Neuronal stem cell (in vitro differentiated cells): ENCODE measurements around the gene S100Z.

Source experiments
- DNase-seq: peaks from one replicate; pipeline ENCODE4 v3.0.0-alpha.2; 2013; ENCODE audit warnings: low spot score
- H2AFZ ChIP-seq: one replicate; pipeline ENCODE4 v1.6.1; 2013; ENCODE audit warnings: mild to moderate bottlenecking, low read length, inconsistent platforms
- H2AK5ac ChIP-seq: 2 replicates; pipeline ENCODE4 v1.6.1; 2013; ENCODE audit warnings: low read depth, mild to moderate bottlenecking, inconsistent platforms, low read length, moderate library complexity, mixed read lengths
- H2BK120ac ChIP-seq: 2 replicates; pipeline ENCODE4 v1.6.1; 2013; ENCODE audit warnings: low read depth, mild to moderate bottlenecking, inconsistent platforms, low read length, moderate library complexity, mixed read lengths
- H2BK12ac ChIP-seq: one replicate; pipeline ENCODE4 v1.6.1; 2013; ENCODE audit warnings: low read length, inconsistent platforms
- H2BK15ac ChIP-seq: 2 replicates; pipeline ENCODE4 v1.6.1; 2013; ENCODE audit warnings: mild to moderate bottlenecking, low read length, inconsistent platforms, mixed read lengths
- H2BK5ac ChIP-seq: one replicate; pipeline ENCODE4 v1.6.1; 2013; ENCODE audit warnings: inconsistent platforms, mild to moderate bottlenecking, low read length, moderate library complexity
- H3K14ac ChIP-seq: one replicate; pipeline ENCODE4 v1.6.1; 2013; ENCODE audit warnings: low read length, inconsistent platforms
- H3K18ac ChIP-seq: 2 replicates; pipeline ENCODE4 v1.6.1; 2013; ENCODE audit warnings: low read length, inconsistent platforms
- H3K23ac ChIP-seq: 2 replicates; pipeline ENCODE4 v1.6.1; 2013; ENCODE audit warnings: low read depth, mild to moderate bottlenecking, mixed read lengths, low read length, inconsistent platforms; ENCODE audit not compliant: poor library complexity
- H3K27ac ChIP-seq: replicated peaks from 3 replicates; pipeline ENCODE4 v1.5.1; 2013; ENCODE audit warnings: low read length, inconsistent platforms
- H3K27me3 ChIP-seq, 3 experiments: 2 replicates each; pipeline ENCODE4 v1.6.1; 2013; ENCODE audit warnings: low read length in 3 of 3, mild to moderate bottlenecking in 2 of 3, inconsistent platforms in 1 of 3, low read depth in 1 of 3, mixed read lengths in 1 of 3, moderate library complexity in 1 of 3; ENCODE audit not compliant: control insufficient read depth in 3 of 3, insufficient read depth in 3 of 3
- H3K36me3 ChIP-seq, 2 donors: replicated peaks in 1 of 2; 2 replicates each; pipeline ENCODE4 v1.6.1; 2013; ENCODE audit warnings: low read length in 2 of 2; ENCODE audit not compliant: control insufficient read depth in 2 of 2, insufficient read depth in 2 of 2
- H3K4ac ChIP-seq: 2 replicates; pipeline ENCODE4 v1.6.1; 2013; ENCODE audit warnings: inconsistent platforms, mild to moderate bottlenecking, low read length, moderate library complexity
- H3K4me1 ChIP-seq, 2 donors: 1 replicate in 1 of 2; 2 replicates in 1 of 2; pipeline ENCODE4 v1.6.1; 2013; ENCODE audit warnings: low read length in 2 of 2, low read depth in 1 of 2; ENCODE audit not compliant: control insufficient read depth in 2 of 2, insufficient read depth in 1 of 2
- H3K4me2 ChIP-seq: one replicate; pipeline ENCODE4 v1.6.1; 2013; ENCODE audit warnings: mild to moderate bottlenecking, low read length, inconsistent platforms; ENCODE audit not compliant: insufficient read depth, poor library complexity, severe bottlenecking
- H3K4me3 ChIP-seq, 2 donors: 2 replicates each; pipeline ENCODE4 v1.5.1; 2013; ENCODE audit warnings: low read length in 2 of 2, mild to moderate bottlenecking in 2 of 2, inconsistent platforms in 1 of 2, moderate library complexity in 1 of 2
- H3K79me1 ChIP-seq: one replicate; pipeline ENCODE4 v1.6.1; 2013; ENCODE audit warnings: low read depth, mild to moderate bottlenecking, inconsistent platforms, low read length, moderate library complexity
- H3K9ac ChIP-seq: one replicate; pipeline ENCODE4 v1.6.1; 2013; ENCODE audit warnings: mild to moderate bottlenecking, low read depth, low read length, inconsistent platforms; ENCODE audit not compliant: poor library complexity
- H3K9me3 ChIP-seq, 2 donors: replicated peaks in 1 of 2; 2 replicates each; pipeline versions ENCODE3 to v1.6.1; 2013; ENCODE audit warnings: low read length in 2 of 2, mild to moderate bottlenecking in 2 of 2, inconsistent platforms in 1 of 2, low read depth in 1 of 2, mixed read lengths in 1 of 2, moderate library complexity in 1 of 2; ENCODE audit not compliant: control insufficient read depth in 2 of 2, insufficient read depth in 1 of 2
- H4K8ac ChIP-seq: one replicate; pipeline ENCODE4 v1.6.1; 2013; ENCODE audit warnings: low read depth, mild to moderate bottlenecking, inconsistent platforms, low read length, moderate library complexity
- H4K91ac ChIP-seq: one replicate; pipeline ENCODE4 v1.6.1; 2013; ENCODE audit warnings: low read length, low read depth, mild to moderate bottlenecking, inconsistent platforms; ENCODE audit not compliant: poor library complexity
- WGBS, 2 donors: extraction: QIAGEN DNeasy Blood & Tissue Kit; methylation state at CpG; one replicate each; pipeline ENCODE4 v1.1.7; 2013; ENCODE audit warnings: missing lambda C conversion rate in 2 of 2, mixed read lengths in 1 of 2; ENCODE audit not compliant: insufficient read length in 2 of 2, insufficient replicate concordance in 1 of 2; ENCODE audit errors: extremely low coverage in 2 of 2; 5-methylcytosine and 5-hydroxymethylcytosine counted together

The S100Z gene

GRCh38 chr5:76952795-76953536, 103.2 kb downstream of the S100Z start, which contains the start of gene CRHBP:
Gene CRHBP, plus strand, starts transcription at chr5:76953045. Its CDS starts 90 bp downstream, at chr5:76953135.
- Histone ChIP-seq H3K18ac (peak within 1 kb of the TSS; percentile 51), H2AFZ (peak within 1 kb of the TSS; percentile 88), H3K36me3 (no peaks in the 10 kb centered on the region), H3K79me1 (no peaks in the 10 kb centered on the region), H3K14ac (no peak within 1 kb of the TSS), H3K27ac (no peak within 1 kb of the TSS), H2BK5ac (peak within 1 kb of the TSS; percentile 31), H4K8ac (no peak within 1 kb of the TSS), H2BK15ac (no peak within 1 kb of the TSS), H3K4me2 (peak within 1 kb of the TSS; percentile 91), H2BK12ac (no peak within 1 kb of the TSS), H3K23ac (peak within 1 kb of the TSS; percentile 34), H3K4me1 (peaks cover 0 to 7% of the 10 kb centered on the region in 2 donors), H2BK120ac (no peak within 1 kb of the TSS), H3K27me3 (peaks cover 12 to 76% (median 43%) of the 10 kb centered on the region in 3 experiments), H3K9me3 (no peaks in the 10 kb centered on the region), H2AK5ac (no peak within 1 kb of the TSS), H3K9ac (peak within 1 kb of the TSS; percentile 78), H3K4me3 (peak within 1 kb of the TSS; percentile 24 to 76), H3K4ac (no peak within 1 kb of the TSS), H4K91ac (no peak within 1 kb of the TSS)
- DNase-seq, result no peak
- WGBS, 2 donors, result no CpG with 5 or more reads among the region's 23 CpGs

- Histone ChIP-seq H3K23ac (peak overlapping the region; percentile 94), H2BK120ac (peak overlapping the region; percentile 37), H3K27me3 (peaks cover 12 to 77% (median 43%) of the 10 kb centered on the region in 3 experiments)
Measured at GRCh38 chr5:76953551-76954382, 104.0 kb downstream of the S100Z start.

DNA sequence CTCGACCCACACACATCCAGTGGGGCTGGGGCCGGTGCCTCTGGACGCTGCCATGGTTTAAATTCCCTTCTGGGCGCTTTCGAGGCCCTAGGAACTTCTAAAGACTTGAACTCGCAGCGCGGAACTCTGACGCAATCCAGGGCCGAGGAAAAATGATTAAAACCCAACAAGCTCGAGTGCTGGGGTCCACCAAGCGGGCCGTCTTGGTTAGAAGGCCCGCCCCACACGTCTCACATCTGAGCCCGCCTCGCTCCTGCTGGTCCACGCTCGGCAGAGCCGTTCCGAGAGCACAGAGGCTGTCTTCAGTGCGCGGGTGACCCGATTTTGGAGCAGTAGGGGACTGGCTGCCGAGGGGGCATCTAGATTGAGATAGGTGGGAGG, 104.6 kb downstream of the S100Z start:
- Histone ChIP-seq H2AK5ac (no peak overlapping the region), H3K4ac (no peak overlapping the region)

More at GRCh38 chr5:76953551-76954382, 104.0 kb downstream of the S100Z start:
- H2BK12ac ChIP-seq, result no peak overlapping the region
- H3K9me3 ChIP-seq, result no peaks in the 10 kb centered on the region
- H2AFZ ChIP-seq, result peak overlapping the region; percentile 88
- H3K18ac ChIP-seq, result peak overlapping the region; percentile 51
- H3K79me1 ChIP-seq, result no peaks in the 10 kb centered on the region
- no peak overlapping the region for H3K27ac ChIP-seq
- peak overlapping the region; percentile 91 for H3K4me2 ChIP-seq
- no CpG with 5 or more reads among the region's 81 CpGs for WGBS, 2 donors
- H3K9ac ChIP-seq, result peak overlapping the region; percentile 78
- H4K8ac ChIP-seq, result no peak overlapping the region
- H2BK5ac ChIP-seq, result peak overlapping the region; percentile 31
- no peak overlapping the region for H2BK15ac ChIP-seq
- no peak overlapping the region for H3K14ac ChIP-seq
- DNase-seq, result peak; percentile 37
- H2AK5ac ChIP-seq, result no peak overlapping the region
- H3K4ac ChIP-seq, result no peak overlapping the region
- no peaks in the 10 kb centered on the region for H3K36me3 ChIP-seq
- peak overlapping the region; percentile 24 to 76 for H3K4me3 ChIP-seq
- no peak overlapping the region for H4K91ac ChIP-seq
- peaks cover 0 to 7% of the 10 kb centered on the region in 2 donors for H3K4me1 ChIP-seq

GRCh38 chr5:76956033-76956432, 106.2 kb downstream of the S100Z start:
- Histone ChIP-seq H3K18ac (no peak overlapping the region), H3K79me1 (no peaks in the 10 kb centered on the region), H3K27me3 (peaks cover 12 to 81% (median 41%) of the 10 kb centered on the region in 3 experiments), H2BK5ac (no peak overlapping the region), H2BK15ac (no peak overlapping the region), H3K9me3 (no peaks in the 10 kb centered on the region), H4K8ac (no peak overlapping the region), H3K27ac (no peak overlapping the region), H2AFZ (no peak overlapping the region), H2AK5ac (no peak overlapping the region), H4K91ac (no peak overlapping the region), H2BK12ac (no peak overlapping the region), H3K4me1 (peaks cover 0 to 7% of the 10 kb centered on the region in 2 donors), H3K9ac (no peak overlapping the region), H3K4ac (no peak overlapping the region), H3K4me2 (no peak overlapping the region), H3K23ac (no peak overlapping the region), H3K14ac (no peak overlapping the region), H2BK120ac (no peak overlapping the region), H3K36me3 (no peaks in the 10 kb centered on the region), H3K4me3 (no peak overlapping the region)
- DNase-seq, result no peak
- WGBS, 2 donors, result no CpG with 5 or more reads among the region's 2 CpGs

More for the DNA sequence above, 104.6 kb downstream of the S100Z start:
- Histone ChIP-seq H3K27me3 (peaks cover 12 to 82% (median 43%) of the 10 kb centered on the region in 3 experiments), H3K79me1 (no peaks in the 10 kb centered on the region), H2BK15ac (no peak overlapping the region), H2BK120ac (peak overlapping the region; percentile 37), H4K91ac (no peak overlapping the region), H3K9ac (no peak overlapping the region), H4K8ac (no peak overlapping the region), H2BK5ac (peak overlapping the region; percentile 31), H2AFZ (peak overlapping the region; percentile 88), H3K14ac (no peak overlapping the region), H3K4me1 (peaks cover 0 to 7% of the 10 kb centered on the region in 2 donors), H3K4me2 (peak overlapping the region; percentile 91), H3K36me3 (no peaks in the 10 kb centered on the region), H3K27ac (no peak overlapping the region), H2BK12ac (no peak overlapping the region), H3K18ac (peak overlapping the region; percentile 49), H3K4me3 (peak overlapping the region in 1 of 2 donors; percentile 76), H3K9me3 (no peaks in the 10 kb centered on the region), H3K23ac (peak overlapping the region; percentile 20)
- DNase-seq, result no peak
- no CpG with 5 or more reads among the region's 25 CpGs for WGBS, 2 donors
